ENCODE measurements around the gene ZNF467.

Gene ZNF467

GRCh38 chr7:149723795-149724495 lies 49.4 kb downstream of the ZNF467 start:
- DNase-seq, result no peak

GRCh38 chr7:149723082-149723767 lies 50.2 kb downstream of the ZNF467 start:
- DNase-seq, result no peak

DNA sequence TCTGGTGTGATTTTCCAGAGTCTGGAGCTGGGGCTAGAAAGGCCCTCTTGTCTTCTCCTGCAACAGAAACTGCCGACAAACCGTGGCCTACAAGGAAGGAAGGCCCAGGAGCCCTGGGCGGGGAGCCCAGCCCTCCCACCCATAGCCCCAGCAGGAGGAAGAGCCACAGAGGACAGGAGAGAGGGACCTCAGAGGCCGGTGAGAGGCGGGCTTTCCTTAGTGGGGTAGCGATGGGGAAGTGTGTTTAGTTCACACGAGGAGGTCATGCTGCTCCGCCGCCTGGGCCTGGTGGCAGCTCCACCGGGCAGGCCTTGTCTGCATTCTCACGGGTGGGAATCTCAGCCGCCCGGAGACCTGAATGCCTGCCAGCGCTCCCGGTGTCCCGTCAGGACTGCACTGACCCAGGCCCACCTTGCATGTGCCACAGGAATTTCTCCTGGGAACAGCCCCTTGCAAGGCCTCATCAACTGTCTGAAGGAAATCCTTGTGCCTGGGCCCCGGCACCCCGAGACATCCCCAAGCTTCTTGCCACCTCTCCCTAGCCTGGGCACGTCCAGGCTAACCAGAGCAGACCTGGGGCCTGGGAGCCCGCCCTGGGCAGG lies 50.9 kb downstream of the ZNF467 start:
- DNase-seq, result no peak

DNA sequence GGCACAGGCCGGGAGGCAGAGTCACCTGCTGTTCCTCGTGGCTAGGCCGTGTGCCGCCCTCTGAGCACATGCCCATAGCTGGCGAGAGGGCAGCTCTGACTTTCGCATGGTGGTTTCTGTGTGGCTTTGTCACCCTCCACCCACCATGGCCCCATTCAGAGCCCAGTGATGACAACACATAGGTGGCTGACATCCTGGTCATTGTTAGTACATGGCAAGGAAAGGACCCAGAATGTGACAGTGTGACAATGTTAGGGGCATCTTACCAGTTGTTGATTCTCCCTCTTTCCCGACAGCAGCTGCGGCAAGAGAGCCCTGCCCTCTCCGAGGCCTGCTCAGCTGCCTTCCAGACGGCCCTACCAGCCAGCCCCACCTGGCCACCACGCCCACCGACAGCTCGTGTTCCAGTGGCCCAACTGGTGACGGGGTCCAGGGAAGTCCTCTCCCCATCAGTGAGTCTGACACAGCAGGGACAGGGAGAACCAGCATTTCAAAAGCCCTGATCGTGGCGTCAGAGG lies 52.2 kb downstream of the ZNF467 start:
- no peak for DNase-seq

DNA sequence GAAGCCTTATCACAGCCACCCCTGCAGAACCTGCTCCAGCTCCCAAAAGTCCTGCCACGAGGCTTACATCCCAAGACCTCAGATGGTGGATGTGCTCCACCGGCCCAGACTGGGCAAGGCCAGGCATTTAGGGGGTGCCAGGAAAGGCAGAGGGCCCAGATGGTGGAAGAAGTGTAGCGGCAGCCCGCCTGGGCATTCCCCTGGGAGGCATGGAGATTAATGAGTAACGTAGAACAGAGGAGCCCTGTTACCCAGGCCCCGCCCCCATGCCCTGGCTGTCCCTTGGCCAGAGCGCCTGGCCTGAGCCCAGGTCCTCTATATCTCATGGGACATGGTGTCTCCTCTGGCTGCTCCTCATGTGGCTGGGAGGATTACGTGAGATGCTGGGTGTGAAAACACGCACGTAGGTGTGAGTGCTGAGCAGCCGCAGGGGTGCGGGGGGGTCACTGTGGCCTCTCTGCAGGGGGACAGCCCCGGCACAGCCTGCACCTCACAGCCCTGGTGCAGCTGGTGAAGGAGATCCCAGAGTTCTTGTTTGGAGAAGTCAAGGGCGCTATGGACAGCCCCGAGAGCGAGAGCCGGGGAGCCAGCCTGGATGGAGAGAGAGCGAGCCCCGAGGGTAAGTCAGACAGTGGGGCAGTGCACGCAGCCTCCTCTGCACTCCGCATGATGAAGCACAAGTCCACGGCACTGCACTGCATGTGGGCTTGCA lies 52.9 kb downstream of the ZNF467 start:
- DNase-seq, result no peak

DNA sequence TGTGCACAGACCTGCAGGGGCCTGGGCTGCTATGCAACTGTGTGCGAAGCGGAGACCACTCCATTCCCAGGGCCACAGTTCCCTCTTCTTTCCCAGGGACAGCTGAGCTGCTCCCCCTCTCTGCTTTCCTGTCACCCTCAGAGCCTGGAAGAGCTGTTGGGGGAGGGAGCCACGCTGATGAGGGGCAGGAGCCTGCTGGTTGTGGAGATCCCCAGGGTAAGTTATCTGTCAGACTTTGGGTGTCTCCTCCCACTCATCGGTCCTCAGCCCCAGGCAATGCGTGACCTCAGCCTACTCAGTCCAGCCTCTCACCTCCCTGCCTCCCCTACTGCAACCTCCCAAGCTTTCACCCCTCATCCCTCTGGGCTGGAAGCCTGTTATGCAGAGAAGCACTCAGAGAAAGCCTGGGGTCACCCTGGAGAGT lies 53.5 kb downstream of the ZNF467 start:
- DNase-seq, result no peak

DNA sequence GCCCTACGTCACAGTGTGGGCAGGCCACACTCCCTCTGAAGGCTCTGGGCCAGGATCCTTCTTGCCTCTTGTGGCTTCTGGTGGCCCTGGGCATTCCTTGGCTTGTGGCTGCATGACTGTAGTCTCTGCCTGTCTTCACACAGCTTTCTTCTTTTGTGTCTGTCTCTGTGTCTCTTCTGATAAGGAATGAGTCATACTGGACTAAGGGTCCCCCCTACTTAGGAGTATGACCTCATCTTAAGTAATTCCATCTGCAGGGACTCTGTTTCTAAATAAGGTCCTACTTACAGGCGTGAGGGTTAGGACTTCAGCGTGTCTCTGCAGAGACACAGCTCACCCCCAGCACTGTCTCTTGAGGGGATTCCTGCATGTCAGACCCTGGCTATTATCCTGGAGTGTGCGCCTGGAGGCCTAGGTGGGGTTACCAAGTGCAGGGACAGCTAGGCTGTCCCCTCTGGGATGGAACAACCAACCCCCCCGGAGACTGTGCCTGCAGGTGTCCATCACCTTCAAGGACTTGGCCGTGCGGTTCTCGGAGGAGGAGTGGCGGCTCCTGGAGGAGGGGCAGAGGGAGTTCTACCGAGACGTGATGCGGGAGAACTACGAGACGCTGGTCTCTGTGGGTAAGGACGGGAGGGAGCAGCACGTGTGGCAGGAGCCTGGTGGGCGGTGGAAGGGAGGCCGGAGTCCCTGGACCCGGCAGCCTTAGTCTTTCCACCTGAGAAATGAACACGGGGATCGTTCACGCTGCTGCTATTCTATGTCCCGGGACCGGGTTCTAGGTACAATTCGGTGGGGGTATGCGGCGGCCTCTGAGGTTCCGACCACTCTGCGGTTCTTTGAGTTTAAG lies 54.1 kb downstream of the ZNF467 start:
- DNase-seq, result no peak

GRCh38 chr7:149718730-149719049 lies 54.7 kb downstream of the ZNF467 start:
- DNase-seq, result no peak

DNA sequence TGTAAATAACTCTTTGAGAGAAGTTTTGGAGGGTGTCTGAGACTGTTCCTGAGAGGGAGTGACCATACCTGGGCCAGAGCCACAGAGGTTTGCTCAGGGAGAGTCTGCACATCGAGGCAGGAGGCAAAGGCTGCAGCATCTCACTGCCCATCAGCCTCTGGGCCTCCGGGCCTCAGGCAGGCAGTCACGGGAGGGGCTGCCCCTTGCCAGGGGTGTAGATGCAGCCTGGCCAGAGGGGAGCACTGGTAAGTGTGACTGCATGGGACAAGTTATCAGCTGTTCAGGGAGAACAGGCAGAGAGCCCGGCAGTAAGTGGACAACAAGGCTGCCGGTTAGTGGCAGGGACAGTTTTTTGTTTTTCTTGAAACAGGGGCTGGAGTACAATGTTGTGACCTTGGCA lies 55.9 kb downstream of the ZNF467 start:
- DNase-seq, result no peak

GRCh38 chr7:149716932-149717307 lies 56.5 kb downstream of the ZNF467 start:
- no peak for DNase-seq

GRCh38 chr7:149716007-149716931 lies 57.1 kb downstream of the ZNF467 start:
- no peak for DNase-seq

- peak; percentile 3 for DNase-seq
Measured at GRCh38 chr7:149715476-149715875, 57.9 kb downstream of the ZNF467 start.

GRCh38 chr7:149714910-149715471 lies 58.4 kb downstream of the ZNF467 start:
- DNase-seq, result peak; percentile 33

Data from DMS79 treated with DMSO at 0.1 percent for 48 hours (cell line).